Brain microvascular endothelial cell (primary cell): ENCODE results near the gene TUBA3D.
"Not testable (repeated sequence)": the region's sequence is repeated elsewhere in the genome, so short reads cannot be mapped to it uniquely, and the experiment has no call there.

Source experiments
- DNase-seq: peaks from one replicate; pipeline ENCODE4 v3.0.0-alpha.2; 2020
- H3K27ac ChIP-seq: fragments of 250-450 bp; sonication (Bioruptor Pico); 2 replicates; pipeline ENCODE4 v1.5.1; 2020; ENCODE audit warnings: mild to moderate bottlenecking, moderate library complexity
- H3K27me3 ChIP-seq: fragments of 250-450 bp; sonication (Bioruptor Pico); replicated peaks from 2 replicates; pipeline ENCODE4 v1.5.1; 2020; ENCODE audit warnings: mild to moderate bottlenecking
- H3K36me3 ChIP-seq: fragments of 250-450 bp; sonication (Bioruptor Pico); replicated peaks from 2 replicates; pipeline ENCODE4 v1.5.1; 2020; ENCODE audit warnings: mild to moderate bottlenecking
- H3K4me3 ChIP-seq: 2 replicates; pipeline ENCODE4 v1.5.1; 2011; ENCODE audit warnings: low read depth, mild to moderate bottlenecking, control low read depth, low read length, moderate library complexity
- in situ Hi-C: cut with HindIII; loops from 2 replicates; pipeline ENCODE4 v1.10.0; 2017; ENCODE audit warnings: low sequenced_read_pairs, low pct_ligation_motif_present
- TF ChIP-seq, protein P1 (sequence below): IDR thresholded peaks from 2 replicates; pipeline ENCODE4 v1.5.1; 2011; ENCODE audit warnings: low read depth, mild to moderate bottlenecking, moderate library complexity, low read length, control low read depth, inconsistent platforms; ENCODE audit errors: missing control alignments

Gene TUBA3D

DNA sequence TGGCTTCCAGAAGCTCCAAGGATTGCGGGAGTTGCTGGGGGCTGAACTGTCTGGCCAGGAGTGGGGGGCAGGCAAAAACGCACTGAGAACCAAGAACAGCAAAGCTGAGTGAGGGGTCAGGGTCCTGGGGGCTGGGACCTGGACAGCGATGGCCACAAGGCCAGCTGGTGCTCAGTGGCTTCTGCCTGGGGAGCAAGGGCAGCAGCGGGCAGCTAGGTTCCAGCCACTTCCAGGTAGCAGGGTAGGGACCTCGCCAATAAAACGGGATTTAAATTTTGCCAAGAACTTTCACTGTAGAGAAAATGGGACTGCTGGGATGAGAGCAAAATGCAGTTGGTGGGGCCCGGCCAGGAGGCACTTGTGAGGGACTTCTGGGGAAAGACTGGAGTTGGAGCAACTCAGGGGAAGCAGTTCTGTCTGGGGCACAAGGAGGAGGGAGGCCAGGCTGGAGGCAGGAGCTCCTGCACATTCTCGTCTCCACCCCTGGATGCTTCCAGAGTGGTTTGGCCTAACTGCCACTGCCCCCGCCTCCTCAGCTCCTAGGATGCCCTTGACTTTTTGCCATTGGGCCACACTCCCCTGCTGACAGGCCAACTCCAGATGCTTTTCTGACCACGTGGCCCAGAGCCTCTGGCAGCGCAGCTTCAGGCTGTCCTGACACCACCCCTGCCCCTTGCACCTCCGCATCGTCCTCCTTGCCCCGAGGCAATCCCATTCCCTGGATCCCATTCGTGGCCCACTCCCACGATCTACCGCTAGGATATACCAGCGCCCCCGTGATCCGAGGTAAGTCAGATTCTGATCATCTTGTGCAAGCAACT, 46.3 kb downstream of the TUBA3D start:
- Histone ChIP-seq H3K27ac (no peak overlapping the region), H3K27me3 (no peaks in the 10 kb centered on the region), H3K36me3 (no peaks in the 10 kb centered on the region), H3K4me3 (no peak overlapping the region)
- in situ Hi-C loops = no loop called here
- TF ChIP-seq, protein P1, sequence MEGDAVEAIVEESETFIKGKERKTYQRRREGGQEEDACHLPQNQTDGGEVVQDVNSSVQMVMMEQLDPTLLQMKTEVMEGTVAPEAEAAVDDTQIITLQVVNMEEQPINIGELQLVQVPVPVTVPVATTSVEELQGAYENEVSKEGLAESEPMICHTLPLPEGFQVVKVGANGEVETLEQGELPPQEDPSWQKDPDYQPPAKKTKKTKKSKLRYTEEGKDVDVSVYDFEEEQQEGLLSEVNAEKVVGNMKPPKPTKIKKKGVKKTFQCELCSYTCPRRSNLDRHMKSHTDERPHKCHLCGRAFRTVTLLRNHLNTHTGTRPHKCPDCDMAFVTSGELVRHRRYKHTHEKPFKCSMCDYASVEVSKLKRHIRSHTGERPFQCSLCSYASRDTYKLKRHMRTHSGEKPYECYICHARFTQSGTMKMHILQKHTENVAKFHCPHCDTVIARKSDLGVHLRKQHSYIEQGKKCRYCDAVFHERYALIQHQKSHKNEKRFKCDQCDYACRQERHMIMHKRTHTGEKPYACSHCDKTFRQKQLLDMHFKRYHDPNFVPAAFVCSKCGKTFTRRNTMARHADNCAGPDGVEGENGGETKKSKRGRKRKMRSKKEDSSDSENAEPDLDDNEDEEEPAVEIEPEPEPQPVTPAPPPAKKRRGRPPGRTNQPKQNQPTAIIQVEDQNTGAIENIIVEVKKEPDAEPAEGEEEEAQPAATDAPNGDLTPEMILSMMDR = no peak
- DNase-seq = no peak

DNA sequence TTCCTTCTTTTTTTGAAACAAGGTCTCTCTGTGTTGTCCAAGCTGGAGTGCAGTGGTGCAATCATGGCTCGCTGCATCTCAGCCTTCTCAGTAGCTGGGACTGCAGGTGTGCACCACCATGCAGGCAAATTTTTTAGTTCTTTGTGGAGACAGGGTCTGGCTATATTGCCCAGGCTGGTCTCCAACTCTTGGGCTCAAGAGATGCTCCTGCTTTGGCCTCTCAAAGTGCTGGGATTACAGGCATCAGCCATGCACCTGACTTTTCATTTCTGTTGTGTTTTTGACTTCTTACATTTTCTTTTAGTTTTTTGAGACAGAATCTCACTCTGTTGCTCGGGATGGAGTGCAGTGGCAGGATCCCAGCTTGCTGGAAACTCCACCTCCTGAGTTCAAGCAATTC, 49.3 kb downstream of the TUBA3D start:
- in situ Hi-C loops, DNase-seq, H3K27ac ChIP-seq, H3K4me3 ChIP-seq, H3K27me3 ChIP-seq, H3K36me3 ChIP-seq: not testable (repeated sequence)

DNA sequence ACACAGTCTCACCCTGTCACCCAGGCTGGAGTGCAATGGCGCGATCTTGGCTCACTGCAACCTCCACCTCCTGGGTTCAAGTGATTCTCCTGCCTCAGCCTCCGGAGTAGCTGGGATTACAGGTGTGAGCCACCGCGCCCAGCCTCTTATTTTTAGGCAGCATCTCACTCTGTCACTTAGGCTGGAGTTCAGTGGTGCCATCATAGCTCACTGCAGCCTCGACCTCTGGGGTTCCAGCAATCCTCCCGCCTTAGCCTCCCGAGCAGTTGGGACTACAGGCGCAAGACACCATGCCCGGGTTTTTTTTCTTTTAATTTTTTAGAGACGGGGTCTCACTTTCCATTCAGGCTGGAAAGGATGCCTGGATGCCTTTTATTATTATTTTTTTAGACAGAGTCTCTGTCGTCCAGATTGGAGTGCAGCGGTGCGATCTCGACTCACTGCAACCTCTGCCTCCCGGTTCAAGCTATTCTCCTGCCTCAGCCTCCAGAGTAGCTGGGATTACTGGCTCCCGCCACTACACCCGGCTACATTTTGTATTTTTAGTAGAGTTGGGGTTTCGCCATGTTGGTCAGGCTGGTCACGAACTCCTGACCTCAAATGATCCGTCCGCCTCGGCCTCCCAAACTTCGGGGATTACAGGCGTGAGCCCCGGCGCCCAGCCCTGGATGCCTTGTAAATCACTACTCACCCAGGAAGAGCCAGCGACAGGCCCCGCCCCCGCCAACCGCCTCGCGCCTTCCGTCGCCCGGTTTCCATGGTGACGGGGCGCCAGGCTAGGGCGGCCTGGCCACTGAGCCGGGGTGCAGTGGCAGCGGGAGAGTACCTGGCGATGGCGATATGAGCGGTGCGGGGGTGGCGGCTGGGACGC, 51.4 kb downstream of the TUBA3D start, which contains the start of gene CCDC74A:
TSS of gene CCDC74A (plus strand) at position 758 of the 871 bp plus-strand sequence. CDS start at position 841, 83 bp downstream.
- H3K27me3 ChIP-seq, in situ Hi-C loops, H3K27ac ChIP-seq, H3K36me3 ChIP-seq: not testable (repeated sequence)
- peak within 1 kb of the TSS; percentile 48 for H3K4me3 ChIP-seq
- peak; percentile 38 for DNase-seq

DNA sequence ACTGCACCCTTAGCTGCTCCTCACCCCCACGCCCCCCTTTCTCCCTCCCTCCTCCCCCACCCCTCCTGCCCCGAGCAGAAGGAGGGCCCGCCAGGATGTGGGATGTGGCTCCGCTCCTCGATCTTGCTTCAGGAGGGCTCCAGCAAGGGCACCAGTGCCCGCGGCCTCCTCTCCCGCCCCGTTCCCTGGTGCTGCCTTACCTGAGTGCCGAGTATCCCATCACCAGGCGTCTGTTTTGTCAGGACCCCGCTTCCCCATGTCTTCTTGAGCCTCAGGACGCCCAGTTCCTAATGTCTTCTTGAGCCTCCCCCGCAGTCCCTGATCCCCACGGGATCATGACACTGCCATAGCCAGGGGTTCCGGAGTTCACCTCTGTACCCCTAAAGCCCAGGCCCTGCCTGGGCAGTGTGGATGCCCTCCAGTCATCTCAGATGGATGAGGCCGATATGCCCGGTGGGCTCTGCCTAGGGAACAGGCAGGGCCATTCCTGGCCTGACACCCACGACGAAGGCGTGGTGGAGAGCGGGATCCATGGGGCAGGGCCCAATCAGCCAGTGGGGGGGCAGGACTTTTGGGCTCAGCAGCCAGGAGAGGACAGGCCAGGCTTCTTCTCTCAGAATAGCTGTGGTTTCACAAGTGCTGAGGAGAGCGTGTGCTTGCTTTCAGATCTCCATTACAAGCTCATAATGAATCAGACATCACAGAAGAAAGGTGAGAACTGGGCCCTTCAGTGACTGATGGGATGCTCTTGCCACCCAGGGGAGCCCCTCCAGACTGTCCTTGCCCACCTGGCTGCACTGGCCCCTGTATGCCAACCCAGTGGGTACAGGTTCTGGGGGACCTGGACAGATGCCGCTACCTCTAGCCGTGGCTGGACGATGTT, 53.3 kb downstream of the TUBA3D start:
- in situ Hi-C loops, H3K27ac ChIP-seq, DNase-seq: not testable (repeated sequence)

DNA sequence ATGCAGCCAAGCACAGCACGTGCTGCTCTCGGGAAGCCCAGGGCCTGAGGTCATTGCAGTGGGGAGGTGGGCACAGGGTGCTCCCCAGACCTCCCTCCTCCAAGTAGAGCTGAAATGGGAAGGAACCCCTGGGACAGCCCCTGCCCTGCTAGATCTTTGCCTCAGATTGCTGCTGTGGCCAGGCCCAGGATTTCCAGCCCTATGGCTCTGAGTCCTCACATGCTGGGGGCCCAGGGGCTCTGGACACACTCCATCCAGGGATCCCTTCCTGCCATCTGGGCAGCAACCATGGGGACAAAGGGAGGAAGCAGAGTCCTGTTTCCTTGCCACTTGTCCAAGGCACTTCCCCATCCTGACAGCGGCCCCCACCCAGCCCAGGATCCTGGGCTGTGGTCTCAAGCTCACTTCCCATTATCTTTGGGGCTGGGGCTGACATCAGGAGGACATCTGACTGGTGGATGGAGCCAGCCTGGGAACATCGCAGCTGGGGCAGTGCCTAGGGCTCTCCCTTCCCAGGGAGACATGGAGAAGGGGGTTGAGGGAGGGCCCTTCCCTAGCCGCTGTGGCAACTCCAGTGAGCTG, 54.0 kb downstream of the TUBA3D start:
- DNase-seq = not testable (repeated sequence)

More for the DNA sequence above, 53.3 kb downstream of the TUBA3D start:
- not testable (repeated sequence) for H3K36me3 ChIP-seq, H3K27me3 ChIP-seq
- H3K4me3 ChIP-seq = peak overlapping the region; percentile 12

DNA sequence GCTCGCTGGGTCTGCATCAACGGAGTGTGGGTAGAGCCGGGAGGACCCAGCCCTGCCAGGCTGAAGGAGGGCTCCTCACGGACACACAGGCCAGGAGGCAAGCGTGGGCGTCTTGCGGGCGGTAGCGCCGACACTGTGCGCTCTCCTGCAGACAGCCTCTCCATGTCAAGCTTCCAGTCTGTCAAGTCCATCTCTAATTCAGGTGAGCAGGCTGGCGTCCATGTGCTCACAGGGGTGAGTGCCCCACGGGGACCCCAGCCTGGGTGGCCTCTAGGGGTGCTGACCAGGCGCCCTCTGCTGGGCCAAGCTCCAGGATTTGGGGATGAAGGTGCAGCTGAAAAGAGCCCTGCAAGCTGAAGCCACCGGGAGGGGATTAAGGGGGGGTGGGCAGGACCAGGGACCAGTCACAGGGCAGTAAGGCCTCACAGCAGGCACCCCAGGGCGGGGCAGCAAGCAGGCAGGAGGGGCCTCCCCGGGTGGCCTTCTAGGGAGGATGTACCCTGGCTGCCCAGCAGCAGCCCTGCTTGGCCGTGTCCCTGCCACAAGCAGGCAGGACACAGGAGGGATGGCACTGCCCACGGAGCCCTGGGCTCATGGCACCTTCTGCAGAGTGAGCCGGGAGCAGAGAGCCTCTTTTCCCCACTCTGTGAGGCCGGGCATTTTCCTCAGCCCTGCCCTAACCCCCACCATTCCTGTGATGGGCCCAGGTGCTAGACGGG, 54.9 kb downstream of the TUBA3D start:
- DNase-seq, H3K27ac ChIP-seq, H3K27me3 ChIP-seq, in situ Hi-C loops, H3K36me3 ChIP-seq, H3K4me3 ChIP-seq: not testable (repeated sequence)

More for the DNA sequence above, 54.0 kb downstream of the TUBA3D start:
- H3K27ac ChIP-seq, H3K4me3 ChIP-seq, in situ Hi-C loops, H3K27me3 ChIP-seq, H3K36me3 ChIP-seq: not testable (repeated sequence)

DNA sequence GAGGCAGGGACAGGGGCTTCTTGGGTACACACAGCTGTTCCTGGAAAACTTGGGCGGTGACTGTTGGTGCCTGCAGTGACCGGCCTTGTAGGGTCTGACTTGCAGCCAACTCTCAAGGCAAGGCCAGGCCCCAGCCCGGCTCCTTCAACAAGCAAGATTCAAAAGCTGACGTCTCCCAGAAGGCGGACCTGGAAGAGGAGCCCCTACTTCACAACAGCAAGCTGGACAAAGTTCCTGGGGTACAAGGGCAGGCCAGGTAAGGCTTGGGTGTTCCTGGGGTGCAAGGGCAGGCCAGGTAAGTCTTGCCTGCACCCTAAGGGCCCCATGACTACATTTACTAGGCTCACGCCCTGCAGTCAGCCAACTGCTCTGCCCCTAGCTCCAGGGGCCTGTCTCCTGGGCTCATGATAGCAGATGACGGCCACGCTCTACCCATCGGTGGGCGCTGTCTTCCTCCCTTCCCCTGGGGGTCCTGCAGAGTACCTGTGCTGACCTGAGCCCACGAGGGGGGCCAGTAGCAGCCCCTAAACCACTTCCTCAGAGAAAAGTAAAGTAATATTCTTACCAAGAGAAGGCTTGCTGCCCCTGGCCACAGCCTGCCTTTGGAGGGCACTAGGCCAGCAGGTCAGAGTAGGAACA, 55.7 kb downstream of the TUBA3D start:
- H3K4me3 ChIP-seq, H3K27me3 ChIP-seq, H3K36me3 ChIP-seq, DNase-seq, in situ Hi-C loops, H3K27ac ChIP-seq: not testable (repeated sequence)
